Subcutaneous adipose tissue (tissue), 4 donors: ENCODE measurements around the gene DLG2. TPM values are rescaled to one million over a fixed set of nuclear protein-coding genes. Genes with fewer than 3 reads are reported as not detected.

Experiments used
- CTCF ChIP-seq: fragments of 450-650 bp; IDR thresholded peaks from one replicate; pipeline ENCODE4 v1.5.1; 2016; ENCODE audit warnings: low read depth, mild to moderate bottlenecking, control low read depth, antibody characterized with exemption, moderate library complexity
- total RNA-seq, 4 donors: library from RNA; depleted of rRNA; stranded (reverse); fragments of >200 nt; gene quantifications; one replicate each; pipeline ENCODE4 v1.1.0, GENCODE V29; 2016

Gene DLG2
- total RNA-seq, 4 donors from 2014 or later, result 3.6 to 7.0 (median 6.1) TPM

GRCh38 chr11:85459304-85459703 lies 167.8 kb downstream of the DLG2 start:
- no peak for TF ChIP-seq CTCF

- TF ChIP-seq CTCF, result no peak
Observed at GRCh38 chr11:85444479-85444878, 182.7 kb downstream of the DLG2 start.

- TF ChIP-seq CTCF, result no peak
Observed at GRCh38 chr11:85440273-85440672, 186.9 kb downstream of the DLG2 start.

GRCh38 chr11:85438328-85438727 lies 188.8 kb downstream of the DLG2 start:
- no peak for TF ChIP-seq CTCF

- no peak for TF ChIP-seq CTCF
Observed at GRCh38 chr11:85431319-85431718, 195.8 kb downstream of the DLG2 start.

GRCh38 chr11:85423794-85424193 lies 203.3 kb downstream of the DLG2 start:
- no peak for TF ChIP-seq CTCF

GRCh38 chr11:85423316-85423715 lies 203.8 kb downstream of the DLG2 start:
- TF ChIP-seq CTCF, result no peak

- TF ChIP-seq CTCF, result no peak
Observed at GRCh38 chr11:85414175-85414574, 213.0 kb downstream of the DLG2 start.
